HepG2 (cell line): ENCODE measurements around the gene ARHGEF7. TPM values are rescaled to one million over a fixed set of nuclear protein-coding genes. Genes with fewer than 3 reads are reported as not detected.

Experiments
- ATAC-seq: fragments of 200-7000 bp; cut with Tn5 transposase; 3 replicates; pipeline ENCODE4 v1.9.1; 2020; ENCODE audit warnings: mild to moderate bottlenecking, moderate library complexity
- BruUV-seq: library from RNA; stranded (reverse); fragments of 400-500 nt; replicated peaks from 2 replicates; lab custom pipeline; 2021; lab: Mats Ljungman, UMichigan
- CTCF ChIA-PET: fragments of 300-600 bp; formaldehyde crosslinking; extraction: SDS; loops from one replicate; lab custom pipeline; 2021; ENCODE audit warnings: low total read pairs, inconsistent platforms, low intra/inter-chr PET ratio; lab: Yijun Ruan, JAX
- POLR2A ChIA-PET: fragments of 350-600 bp; sonication (Branson Sonifier 250); formaldehyde crosslinking; loops from one replicate; lab custom pipeline; 2020; ENCODE audit warnings: antibody characterized with exemption, inconsistent platforms; lab: Yijun Ruan, JAX
- DNase-seq: peaks from one replicate; pipeline ENCODE4 v3.0.0-alpha.2; 2015; ENCODE audit warnings: low spot score
- FAIRE-seq: peaks from 3 replicates; lab custom pipeline; 2011; peaks lifted over from hg19 to GRCh38; lab: Jason Lieb, UNC
- H2AFZ ChIP-seq: one replicate; pipeline ENCODE4 v1.6.1; 2011; ENCODE audit warnings: low read length, inconsistent platforms
- H3K27ac ChIP-seq: fragments of 300-600 bp; 3 replicates; pipeline ENCODE4 v1.8.0; 2011; ENCODE audit warnings: mixed run types, mild to moderate bottlenecking, mixed read lengths, low read length, inconsistent platforms; ENCODE audit not compliant: insufficient read depth; ENCODE audit errors: extremely low read length
- H3K27me3 ChIP-seq, 2 experiments: fragments of 200-600 bp in 1 of 2; 2 replicates in 1 of 2; 3 replicates in 1 of 2; pipeline versions ENCODE4 v1.6.0 to v1.8.0; 2011; ENCODE audit warnings: low read length in 2 of 2, mild to moderate bottlenecking in 2 of 2, moderate library complexity in 2 of 2, inconsistent platforms in 1 of 2; ENCODE audit not compliant: insufficient read depth in 2 of 2, control insufficient read depth in 1 of 2
- H3K36me3 ChIP-seq, 2 experiments: fragments of 200-600 bp in 1 of 2; replicated peaks in 1 of 2; 2 replicates in 1 of 2; 3 replicates in 1 of 2; pipeline versions ENCODE4 v1.5.1 to v1.8.0; 2011; ENCODE audit warnings: low read length in 2 of 2, inconsistent platforms in 1 of 2; ENCODE audit not compliant: insufficient read depth in 2 of 2, control insufficient read depth in 1 of 2
- H3K4me1 ChIP-seq: 2 replicates; pipeline ENCODE4 v1.5.1; 2012; ENCODE audit warnings: low read length, inconsistent platforms; ENCODE audit not compliant: insufficient read depth
- H3K4me2 ChIP-seq: 2 replicates; pipeline ENCODE4 v1.6.0; 2011; ENCODE audit warnings: low read depth, low read length, inconsistent platforms
- H3K4me3 ChIP-seq, 3 experiments: fragments of 200-600 bp in 1 of 3; sonication (generic), shearing (Covaris generic) in 1 of 3; replicated peaks in 1 of 3; 2 replicates each; pipeline ENCODE4 v1.5.1; 2011 to 2016; ENCODE audit warnings: low read length in 3 of 3, inconsistent platforms in 2 of 3, low read depth in 2 of 3, mild to moderate bottlenecking in 2 of 3, control low read depth in 1 of 3, mixed read lengths in 1 of 3; ENCODE audit not compliant: insufficient read depth in 1 of 3
- H3K79me2 ChIP-seq: one replicate; pipeline ENCODE4 v1.6.1; 2011; ENCODE audit warnings: low read length, inconsistent platforms; ENCODE audit not compliant: insufficient read depth
- H3K9ac ChIP-seq: 2 replicates; pipeline ENCODE4 v1.6.0; 2011; ENCODE audit warnings: mild to moderate bottlenecking, low read depth, low read length, inconsistent platforms; ENCODE audit not compliant: insufficient read depth
- H3K9me3 ChIP-seq: 2 replicates; pipeline ENCODE4 v1.5.1; 2012; ENCODE audit warnings: mild to moderate bottlenecking, low read length
- H4K20me1 ChIP-seq: 2 replicates; pipeline ENCODE4 v1.6.0; 2011; ENCODE audit warnings: inconsistent platforms, mild to moderate bottlenecking, low read length, moderate library complexity; ENCODE audit not compliant: insufficient read depth
- AHR ChIP-seq: IDR thresholded peaks from 2 replicates; pipeline ENCODE4 v1.6.1; 2018; ENCODE audit warnings: missing genetic modification reagents, missing compliant biosample characterization
- GPN1 ChIP-seq: sonication (generic); formaldehyde crosslinking; IDR thresholded peaks from 2 replicates; pipeline ENCODE4 v1.5.1; 2020; ENCODE audit warnings: missing genetic modification reagents, borderline replicate concordance
- KLF6 ChIP-seq: IDR thresholded peaks from 2 replicates; pipeline ENCODE4 v1.8.0; 2016; ENCODE audit warnings: missing biosample characterization, missing genetic modification reagents
- MAF1 ChIP-seq: sonication (generic); formaldehyde crosslinking; IDR thresholded peaks from 2 replicates; pipeline ENCODE4 v1.5.0; 2020; ENCODE audit warnings: missing genetic modification reagents, borderline replicate concordance
- SIX4 ChIP-seq: sonication (generic); formaldehyde crosslinking; IDR thresholded peaks from 2 replicates; pipeline ENCODE4 v1.4.0; 2020; ENCODE audit warnings: missing genetic modification reagents
- TBX3 ChIP-seq: fragments of 450-650 bp; IDR thresholded peaks from 2 replicates; pipeline ENCODE4 v1.6.1; 2017; ENCODE audit warnings: antibody characterized with exemption, mild to moderate bottlenecking, inconsistent platforms, borderline replicate concordance
- TCF7L2 ChIP-seq: IDR thresholded peaks from 2 replicates; pipeline ENCODE4 v1.6.1; 2011; ENCODE audit warnings: mild to moderate bottlenecking, low read depth, low read length, moderate library complexity
- TMF1 ChIP-seq: sonication (generic); formaldehyde crosslinking; IDR thresholded peaks from 2 replicates; pipeline ENCODE4 v1.8.1; 2022; ENCODE audit warnings: low read depth, missing genetic modification reagents
- ZC3H4 ChIP-seq: sonication (generic); formaldehyde crosslinking; IDR thresholded peaks from 2 replicates; pipeline ENCODE4 v1.4.0; 2020; ENCODE audit warnings: missing genetic modification reagents, borderline replicate concordance
- ZNF280B ChIP-seq: sonication (generic); formaldehyde crosslinking; IDR thresholded peaks from 2 replicates; pipeline ENCODE4 v1.5.0; 2020; ENCODE audit warnings: missing genetic modification reagents, mild to moderate bottlenecking, borderline replicate concordance
- ZNF460 ChIP-seq: sonication (generic); formaldehyde crosslinking; IDR thresholded peaks from 2 replicates; pipeline ENCODE4 v1.5.1; 2020; ENCODE audit warnings: missing genetic modification reagents, mild to moderate bottlenecking, borderline replicate concordance
- ZNF513 ChIP-seq: sonication (generic); formaldehyde crosslinking; conservative IDR thresholded peaks from 2 replicates; pipeline ENCODE4 v1.5.0; 2020; ENCODE audit warnings: missing genetic modification reagents
- ZNF530 ChIP-seq: sonication (generic); formaldehyde crosslinking; IDR thresholded peaks from 2 replicates; pipeline ENCODE4 v1.5.0; 2020; ENCODE audit warnings: low read depth, mild to moderate bottlenecking, missing genetic modification reagents
- ZNF678 ChIP-seq: sonication (generic); formaldehyde crosslinking; IDR thresholded peaks from 2 replicates; pipeline ENCODE4 v1.4.0; 2020; ENCODE audit warnings: mild to moderate bottlenecking, missing genetic modification reagents
- ZNF780A ChIP-seq: sonication (generic); formaldehyde crosslinking; IDR thresholded peaks from 2 replicates; pipeline ENCODE4 v1.8.0; 2022; ENCODE audit warnings: mild to moderate bottlenecking, missing genetic modification reagents, moderate library complexity
- ZNF883 ChIP-seq: sonication (generic); formaldehyde crosslinking; IDR thresholded peaks from 2 replicates; pipeline ENCODE4 v1.5.1; 2020; ENCODE audit warnings: mild to moderate bottlenecking, missing genetic modification reagents; ENCODE audit errors: not compliant biosample characterization
- WGBS: methylation state at CpG from one replicate; pipeline ENCODE4 v1.1.6; 2017; ENCODE audit warnings: low lambda C conversion rate; 5-methylcytosine and 5-hydroxymethylcytosine counted together
- in situ Hi-C: cut with HindIII; loops from 2 replicates; pipeline ENCODE4 v1.10.0; 2017; ENCODE audit warnings: low pct_unique_long_range_greater_than_20kb; ENCODE audit not compliant: extremely low pct_ligation_motif_present
- intact Hi-C: fragments of 100-400 bp; cut with micrococcal nuclease; formaldehyde crosslinking; loops from one replicate; pipeline ENCODE4 v1.10.0; 2022; ENCODE audit not compliant: unreplicated experiment
- polyA plus RNA-seq, 8 experiments: library from polyadenylated mRNA; depleted of rRNA in 3 of 8; stranded (reverse) in 7 of 8; unstranded in 1 of 8; fragments of >200 nt; fragmentation: Illumina TruSeq in 4 of 8; extraction: Trizol in 4 of 8; gene quantifications; 2 replicates each; pipeline versions ENCODE4 v1.2.1 to v1.2.3, GENCODE V29; 2011 to 2016; ENCODE audit warnings: low read depth in 4 of 8, missing spikeins in 1 of 8, mixed read lengths in 1 of 8; ENCODE audit not compliant: insufficient read depth in 1 of 8
- total RNA-seq, 5 experiments: library from RNA; depleted of rRNA; stranded (reverse); fragments of >200 nt; fragmentation: Illumina TruSeq; extraction: Trizol; gene quantifications; 2 replicates each; pipeline ENCODE4 v1.2.3, GENCODE V29; 2016; ENCODE audit warnings: low read depth in 1 of 5
- TF ChIP-seq, protein P1 (sequence below): sonication (generic); formaldehyde crosslinking; IDR thresholded peaks from 2 replicates; pipeline ENCODE4 v1.4.0; 2020; ENCODE audit warnings: missing genetic modification reagents

Gene ARHGEF7
- total and polyA plus RNA-seq, 2 of the 13 experiments (the other 11 are each of a cell fraction or from before 2014, with no cell fraction given): 15.7 to 22.3 TPM

- no peak overlapping the region for H3K27ac ChIP-seq
- no TSS peak for BruUV-seq
- DNase-seq (no peak), ATAC-seq (no peak), FAIRE-seq (no peak)
- no peaks in the 10 kb centered on the region for H4K20me1 ChIP-seq
- no peak overlapping the region for H3K4me3 ChIP-seq
- TF ChIP-seq TCF7L2 (no peak), ZNF513 (CRISPR knock-in tag) (no peak), ZC3H4 (CRISPR knock-in tag) (no peak), ZNF883 (CRISPR knock-in tag) (no peak), MAF1 (CRISPR knock-in tag) (no peak), ZNF678 (no peak), ZNF280B (CRISPR knock-in tag) (no peak), ZNF780A (CRISPR knock-in tag) (no peak), ZNF530 (no peak), TBX3 (no peak), GPN1 (CRISPR knock-in tag) (no peak), AHR (CRISPR knock-in tag) (no peak), ZNF460 (CRISPR knock-in tag) (no peak), SIX4 (CRISPR knock-in tag) (no peak), TMF1 (CRISPR knock-in tag) (no peak), KLF6 (no peak)
- TF ChIP-seq, protein P1, sequence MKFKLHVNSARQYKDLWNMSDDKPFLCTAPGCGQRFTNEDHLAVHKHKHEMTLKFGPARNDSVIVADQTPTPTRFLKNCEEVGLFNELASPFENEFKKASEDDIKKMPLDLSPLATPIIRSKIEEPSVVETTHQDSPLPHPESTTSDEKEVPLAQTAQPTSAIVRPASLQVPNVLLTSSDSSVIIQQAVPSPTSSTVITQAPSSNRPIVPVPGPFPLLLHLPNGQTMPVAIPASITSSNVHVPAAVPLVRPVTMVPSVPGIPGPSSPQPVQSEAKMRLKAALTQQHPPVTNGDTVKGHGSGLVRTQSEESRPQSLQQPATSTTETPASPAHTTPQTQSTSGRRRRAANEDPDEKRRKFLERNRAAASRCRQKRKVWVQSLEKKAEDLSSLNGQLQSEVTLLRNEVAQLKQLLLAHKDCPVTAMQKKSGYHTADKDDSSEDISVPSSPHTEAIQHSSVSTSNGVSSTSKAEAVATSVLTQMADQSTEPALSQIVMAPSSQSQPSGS: no peak
- in situ Hi-C loops: no loop called here
- 97% methylated on average over 10 of the region's 10 CpGs for WGBS
- CTCF ChIA-PET: no interaction called here
- no peak overlapping the region for H3K9ac ChIP-seq
- H3K79me2 ChIP-seq: peaks cover 3% of the 10 kb centered on the region
- H3K27me3 ChIP-seq: no peaks in the 10 kb centered on the region
- H2AFZ ChIP-seq: no peak overlapping the region
- intact Hi-C loops: no loop called here
- no peaks in the 10 kb centered on the region for H3K4me1 ChIP-seq
- peaks cover 7 to 32% of the 10 kb centered on the region in 2 experiments for H3K36me3 ChIP-seq
- H3K9me3 ChIP-seq: no peaks in the 10 kb centered on the region
- no peak overlapping the region for H3K4me2 ChIP-seq
- POLR2A ChIA-PET: no interaction called here
Observed at GRCh38 chr13:111230385-111230930, 115.3 kb downstream of the ARHGEF7 start.
